Testis (tissue), 3 donors: ENCODE data around the gene TTLL8. TPM values are rescaled to one million over a fixed set of nuclear protein-coding genes. Genes with fewer than 3 reads are reported as not detected.

ENCODE experiments used
- DNase-seq: peaks from one replicate; pipeline ENCODE4 v3.0.0-alpha.2; 2019
- H3K27ac ChIP-seq, 2 donors: fragments of 200-600 bp; sonication (generic); one replicate each; pipeline ENCODE4 v1.5.1; 2019
- H3K27me3 ChIP-seq: fragments of 200-600 bp; sonication (generic); one replicate; pipeline ENCODE4 v1.5.1; 2019
- H3K36me3 ChIP-seq: fragments of 200-600 bp; sonication (generic); one replicate; pipeline ENCODE4 v1.5.1; 2017; ENCODE audit warnings: low read depth; ENCODE audit errors: missing control alignments
- H3K4me1 ChIP-seq: fragments of 200-600 bp; sonication (generic); one replicate; pipeline ENCODE4 v1.5.1; 2019
- H3K4me3 ChIP-seq, 2 donors: fragments of 200-600 bp; sonication (generic); one replicate each; pipeline ENCODE4 v1.5.1; 2017 to 2019
- H3K9me3 ChIP-seq: fragments of 200-600 bp; sonication (generic); one replicate; pipeline ENCODE4 v1.5.1; 2017
- POLR2A ChIP-seq: fragments of 450-650 bp; IDR thresholded peaks from one replicate; pipeline ENCODE4 v1.6.1; 2017; ENCODE audit warnings: antibody characterized with exemption, mild to moderate bottlenecking, moderate library complexity
- WGBS, 2 donors: methylation state at CpG; one replicate each; pipeline ENCODE4 v1.1.5; 2018; 5-methylcytosine and 5-hydroxymethylcytosine counted together
- intact Hi-C: fragments of 100-400 bp; cut with DNase I; formaldehyde crosslinking; loops from one replicate; pipeline ENCODE4 v1.15.1; 2023; ENCODE audit warnings: low total_unique reads
- polyA plus RNA-seq: library from polyadenylated mRNA; stranded (reverse); fragments of 350-450 nt; fragmentation: Illumina TruSeq; extraction: RNeasy Lipid Tissue Mini Kit (QIAGEN cat#74804); gene quantifications from one replicate; pipeline ENCODE4 v1.2.3, GENCODE V29; 2014; ENCODE audit warnings: low read depth, low replicate concordance; ENCODE audit not compliant: insufficient read depth
- total RNA-seq, 2 donors: library from RNA; depleted of rRNA; stranded (reverse); fragments of >200 nt; gene quantifications; one replicate each; pipeline ENCODE4 v1.2.3, GENCODE V29; 2016
- TF ChIP-seq, protein P1 (sequence below), 3 experiments: fragments of 450-650 bp in 2 of 3; fragments of 200-600 bp in 1 of 3; sonication (generic) in 1 of 3; IDR thresholded peaks; one replicate each; pipeline ENCODE4 v1.5.1; 2016 to 2019; ENCODE audit warnings: antibody characterized with exemption in 3 of 3, mild to moderate bottlenecking in 2 of 3, moderate library complexity in 1 of 3

TTLL8 gene
- total and polyA plus RNA-seq, 3 donors from 2014 or later, result 5.1 to 11.9 (median 11.3) TPM

DNA sequence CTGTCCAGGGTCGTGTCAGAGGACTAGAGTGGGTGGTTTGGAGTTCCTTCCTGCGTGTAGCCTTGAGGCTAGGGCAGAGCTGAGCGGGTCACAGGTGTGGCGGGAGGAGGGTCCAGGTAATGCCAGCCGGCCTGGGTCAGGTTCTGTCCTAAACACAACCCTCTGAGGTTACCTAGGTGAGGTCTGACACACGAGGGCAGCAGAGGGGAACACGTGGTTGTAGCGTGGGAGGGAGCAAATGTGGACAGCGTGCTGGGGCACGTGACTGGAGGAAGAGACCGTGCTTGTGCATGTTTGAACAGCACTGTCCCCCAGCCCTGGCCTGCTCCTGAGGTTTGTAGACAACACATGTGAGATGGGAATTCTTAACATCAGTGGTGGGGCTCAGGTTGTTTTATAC is 44.8 kb upstream of the TTLL8 start:
- H3K36me3 ChIP-seq, result no peaks in the 10 kb centered on the region
- H3K9me3 ChIP-seq, result no peaks in the 10 kb centered on the region
- no peaks in the 10 kb centered on the region for H3K27me3 ChIP-seq
- intact Hi-C loops, result no loop called here
- no peaks in the 10 kb centered on the region for H3K4me1 ChIP-seq
- TF ChIP-seq, protein P1, sequence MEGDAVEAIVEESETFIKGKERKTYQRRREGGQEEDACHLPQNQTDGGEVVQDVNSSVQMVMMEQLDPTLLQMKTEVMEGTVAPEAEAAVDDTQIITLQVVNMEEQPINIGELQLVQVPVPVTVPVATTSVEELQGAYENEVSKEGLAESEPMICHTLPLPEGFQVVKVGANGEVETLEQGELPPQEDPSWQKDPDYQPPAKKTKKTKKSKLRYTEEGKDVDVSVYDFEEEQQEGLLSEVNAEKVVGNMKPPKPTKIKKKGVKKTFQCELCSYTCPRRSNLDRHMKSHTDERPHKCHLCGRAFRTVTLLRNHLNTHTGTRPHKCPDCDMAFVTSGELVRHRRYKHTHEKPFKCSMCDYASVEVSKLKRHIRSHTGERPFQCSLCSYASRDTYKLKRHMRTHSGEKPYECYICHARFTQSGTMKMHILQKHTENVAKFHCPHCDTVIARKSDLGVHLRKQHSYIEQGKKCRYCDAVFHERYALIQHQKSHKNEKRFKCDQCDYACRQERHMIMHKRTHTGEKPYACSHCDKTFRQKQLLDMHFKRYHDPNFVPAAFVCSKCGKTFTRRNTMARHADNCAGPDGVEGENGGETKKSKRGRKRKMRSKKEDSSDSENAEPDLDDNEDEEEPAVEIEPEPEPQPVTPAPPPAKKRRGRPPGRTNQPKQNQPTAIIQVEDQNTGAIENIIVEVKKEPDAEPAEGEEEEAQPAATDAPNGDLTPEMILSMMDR (IDR thresholded peaks at IDR 0.05), result no peak
- TF ChIP-seq POLR2A, result no peak
- no peak overlapping the region for H3K4me3 ChIP-seq
- DNase-seq, result no peak
- no peak overlapping the region for H3K27ac ChIP-seq
- 59 to 61% methylated on average over 11 of the region's 11 CpGs for WGBS, 2 donors

- Histone ChIP-seq H3K27me3 (no peaks in the 10 kb centered on the region), H3K27ac (no peak overlapping the region), H3K4me1 (no peaks in the 10 kb centered on the region), H3K9me3 (no peaks in the 10 kb centered on the region), H3K4me3 (no peak overlapping the region), H3K36me3 (no peaks in the 10 kb centered on the region)
- intact Hi-C loops, result no loop called here
- no peak for DNase-seq
- TF ChIP-seq, protein P1 (IDR thresholded peaks at IDR 0.05), result no peak
- TF ChIP-seq POLR2A, result no peak
- WGBS, 2 donors, result 74 to 75% methylated on average over 10 of the region's 10 CpGs
These were observed 43.9 kb upstream of the TTLL8 start for GRCh38 chr22:50101870-50102565.

- WGBS, 2 donors, result 91 to 92% methylated on average over 3 of the region's 3 CpGs
- TF ChIP-seq, protein P1 (IDR thresholded peaks at IDR 0.05), result no peak
- no peak for TF ChIP-seq POLR2A
- H3K9me3 ChIP-seq, result no peaks in the 10 kb centered on the region
- no peaks in the 10 kb centered on the region for H3K36me3 ChIP-seq
- no peaks in the 10 kb centered on the region for H3K4me1 ChIP-seq
- H3K27me3 ChIP-seq, result no peaks in the 10 kb centered on the region
- no peak overlapping the region for H3K27ac ChIP-seq
- no peak for DNase-seq
- intact Hi-C loops, result no loop called here
- H3K4me3 ChIP-seq, result no peak overlapping the region
These were observed 40.0 kb upstream of the TTLL8 start for GRCh38 chr22:50098052-50098451.

DNA sequence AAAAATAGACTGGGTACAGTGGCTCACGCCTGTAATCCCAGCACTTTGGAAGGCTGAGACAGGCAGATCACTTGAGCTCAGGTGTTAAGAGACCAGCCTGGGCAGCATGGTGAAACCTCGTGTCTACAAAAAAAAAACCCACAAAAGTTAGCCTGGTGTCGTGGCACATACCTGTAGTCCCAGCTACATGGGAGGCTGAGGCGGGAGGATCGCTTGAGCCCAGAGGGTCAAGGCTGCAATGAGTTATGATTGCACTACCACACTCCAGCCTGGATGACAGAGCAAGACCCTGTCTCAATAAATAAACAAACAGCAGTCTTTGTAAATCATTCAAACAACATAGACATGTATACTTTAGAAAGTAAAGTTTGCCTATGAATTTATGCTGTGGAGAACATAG is 34.2 kb upstream of the TTLL8 start:
- H3K4me1 ChIP-seq, result no peaks in the 10 kb centered on the region
- no peak overlapping the region for H3K27ac ChIP-seq
- no peaks in the 10 kb centered on the region for H3K9me3 ChIP-seq
- WGBS, 2 donors, result 52 to 70% methylated on average over 5 of the region's 5 CpGs
- no peaks in the 10 kb centered on the region for H3K27me3 ChIP-seq
- H3K36me3 ChIP-seq, result no peaks in the 10 kb centered on the region
- intact Hi-C loops, result no loop called here
- TF ChIP-seq, protein P1 (IDR thresholded peaks at IDR 0.05), result no peak
- no peak for TF ChIP-seq POLR2A
- no peak overlapping the region for H3K4me3 ChIP-seq
- no peak for DNase-seq
